HEK293 (cell line): ENCODE data around the gene FAM168A.

Source experiments
- BCL11B ChIP-seq: fragments of 450-650 bp; formaldehyde crosslinking; IDR thresholded peaks from 2 replicates; pipeline ENCODE4 v1.5.1; 2016; ENCODE audit warnings: low read depth, missing biosample characterization, missing genetic modification characterization
- EGR2 ChIP-seq: fragments of 450-650 bp; formaldehyde crosslinking; IDR thresholded peaks from 2 replicates; pipeline ENCODE4 v1.5.1; 2016; ENCODE audit warnings: low read depth, missing biosample characterization, missing genetic modification characterization
- FEZF1 ChIP-seq: fragments of 450-650 bp; formaldehyde crosslinking; IDR thresholded peaks from 2 replicates; pipeline ENCODE4 v1.5.1; 2016; ENCODE audit warnings: missing biosample characterization, missing genetic modification characterization
- GLI4 ChIP-seq: fragments of 450-650 bp; formaldehyde crosslinking; IDR thresholded peaks from 2 replicates; pipeline ENCODE4 v1.5.1; 2016; ENCODE audit warnings: missing biosample characterization, missing genetic modification characterization
- GLIS1 ChIP-seq: fragments of 450-650 bp; formaldehyde crosslinking; IDR thresholded peaks from 2 replicates; pipeline ENCODE4 v1.5.1; 2016; ENCODE audit warnings: missing biosample characterization, missing genetic modification characterization
- IKZF3 ChIP-seq: fragments of 450-650 bp; IDR thresholded peaks from 2 replicates; pipeline ENCODE4 v1.5.0; 2018; ENCODE audit warnings: missing biosample characterization, mild to moderate bottlenecking, missing genetic modification characterization, moderate library complexity
- KLF16 ChIP-seq: fragments of 450-650 bp; formaldehyde crosslinking; IDR thresholded peaks from 2 replicates; pipeline ENCODE4 v1.5.1; 2017; ENCODE audit warnings: missing biosample characterization, missing genetic modification characterization
- SCRT2 ChIP-seq: fragments of 450-650 bp; formaldehyde crosslinking; IDR thresholded peaks from 2 replicates; pipeline ENCODE4 v1.5.1; 2016; ENCODE audit warnings: missing biosample characterization, missing genetic modification characterization
- ZBTB20 ChIP-seq: fragments of 450-650 bp; formaldehyde crosslinking; IDR thresholded peaks from 2 replicates; pipeline ENCODE4 v1.5.1; 2016; ENCODE audit warnings: missing biosample characterization, missing genetic modification characterization
- ZBTB26 ChIP-seq: fragments of 450-650 bp; formaldehyde crosslinking; optimal IDR thresholded peaks from 2 replicates; pipeline ENCODE3; 2016; ENCODE audit warnings: missing biosample characterization, mild to moderate bottlenecking, missing genetic modification characterization
- ZFP3 ChIP-seq: fragments of 450-650 bp; formaldehyde crosslinking; IDR thresholded peaks from 2 replicates; pipeline ENCODE4 v1.5.1; 2016; ENCODE audit warnings: low read depth, missing biosample characterization, missing genetic modification characterization
- ZFP37 ChIP-seq: fragments of 450-650 bp; formaldehyde crosslinking; IDR thresholded peaks from 2 replicates; pipeline ENCODE4 v1.5.1; 2016; ENCODE audit warnings: missing biosample characterization, missing genetic modification characterization
- ZFP69B ChIP-seq: fragments of 450-650 bp; formaldehyde crosslinking; IDR thresholded peaks from 2 replicates; pipeline ENCODE4 v1.5.1; 2016; ENCODE audit warnings: missing biosample characterization, missing genetic modification characterization
- ZNF132 ChIP-seq: fragments of 450-650 bp; formaldehyde crosslinking; IDR thresholded peaks from 2 replicates; pipeline ENCODE4 v1.5.1; 2017; ENCODE audit warnings: missing biosample characterization, missing genetic modification characterization, borderline replicate concordance
- ZNF266 ChIP-seq: fragments of 450-650 bp; formaldehyde crosslinking; IDR thresholded peaks from 2 replicates; pipeline ENCODE4 v1.5.1; 2016; ENCODE audit warnings: missing biosample characterization, missing genetic modification characterization, low read depth
- ZNF335 ChIP-seq: fragments of 450-650 bp; formaldehyde crosslinking; conservative IDR thresholded peaks from 2 replicates; pipeline ENCODE4 v1.5.1; 2016; ENCODE audit warnings: missing biosample characterization, missing genetic modification characterization
- ZNF341 ChIP-seq: fragments of 450-650 bp; formaldehyde crosslinking; IDR thresholded peaks from 2 replicates; pipeline ENCODE4; 2016; ENCODE audit warnings: low read depth, missing biosample characterization, missing genetic modification characterization
- ZNF398 ChIP-seq: fragments of 450-650 bp; formaldehyde crosslinking; IDR thresholded peaks from 2 replicates; pipeline ENCODE4 v1.5.1; 2017; ENCODE audit warnings: missing biosample characterization, missing genetic modification characterization
- ZNF473 ChIP-seq: fragments of 450-650 bp; formaldehyde crosslinking; IDR thresholded peaks from 2 replicates; pipeline ENCODE4 v1.5.1; 2017; ENCODE audit warnings: missing biosample characterization, missing genetic modification characterization
- ZNF510 ChIP-seq: fragments of 450-650 bp; formaldehyde crosslinking; IDR thresholded peaks from 2 replicates; pipeline ENCODE4 v1.5.1; 2018; ENCODE audit warnings: mild to moderate bottlenecking, missing genetic modification characterization, missing biosample characterization; ENCODE audit not compliant: insufficient replicate concordance
- ZNF561 ChIP-seq: fragments of 450-650 bp; IDR thresholded peaks from 2 replicates; pipeline ENCODE4 v1.5.1; 2018; ENCODE audit warnings: missing biosample characterization, missing genetic modification characterization, borderline replicate concordance
- ZNF654 ChIP-seq: fragments of 450-650 bp; formaldehyde crosslinking; IDR thresholded peaks from 2 replicates; pipeline ENCODE4 v1.5.1; 2016; ENCODE audit warnings: low read depth, missing biosample characterization, missing genetic modification characterization
- ZNF670 ChIP-seq: fragments of 450-650 bp; formaldehyde crosslinking; IDR thresholded peaks from 2 replicates; pipeline ENCODE4 v1.5.1; 2016; ENCODE audit warnings: missing biosample characterization, missing genetic modification characterization, low read depth
- ZSCAN23 ChIP-seq: fragments of 450-650 bp; formaldehyde crosslinking; IDR thresholded peaks from 2 replicates; pipeline ENCODE4 v1.5.1; 2016; ENCODE audit warnings: missing biosample characterization, missing genetic modification characterization
- ZSCAN4 ChIP-seq: fragments of 450-650 bp; formaldehyde crosslinking; IDR thresholded peaks from 2 replicates; pipeline ENCODE4 v1.5.1; 2017; ENCODE audit warnings: missing biosample characterization, missing genetic modification characterization
- TF ChIP-seq, protein P1 (sequence below): fragments of 450-650 bp; formaldehyde crosslinking; IDR thresholded peaks from 2 replicates; pipeline ENCODE4 v1.5.1; 2016; ENCODE audit warnings: missing biosample characterization, missing genetic modification characterization, borderline replicate concordance
- TF ChIP-seq, protein P2 (sequence below): sonication (generic); formaldehyde crosslinking; IDR thresholded peaks from 2 replicates; pipeline ENCODE4 v1.8.1; 2022; ENCODE audit warnings: mild to moderate bottlenecking, moderate library complexity, missing genetic modification reagents
- TF ChIP-seq, protein P3 (sequence below): fragments of 450-650 bp; formaldehyde crosslinking; IDR thresholded peaks from 2 replicates; pipeline ENCODE4 v1.5.1; 2017; ENCODE audit warnings: missing biosample characterization, missing genetic modification characterization

Gene FAM168A

GRCh38 chr11:73376803-73377629 lies 220.9 kb downstream of the FAM168A start (continued):
- TF ChIP-seq IKZF3 (tag by site-specific recombination) (no peak), ZBTB26 (tag by site-specific recombination) (peak; percentile 72), EGR2 (tag by site-specific recombination) (peak; percentile 66), SCRT2 (tag by site-specific recombination) (no peak), ZNF561 (tag by site-specific recombination) (no peak), ZNF341 (tag by site-specific recombination) (no peak), ZNF266 (tag by site-specific recombination) (no peak), FEZF1 (tag by site-specific recombination) (0 out of 2 replicates have a peak, but pooled peaks have one; percentile 15), GLI4 (tag by site-specific recombination) (0 out of 2 replicates have a peak, but pooled peaks have one; percentile 81), ZFP3 (tag by site-specific recombination) (no peak), GLIS1 (tag by site-specific recombination) (peak; percentile 90), ZBTB20 (tag by site-specific recombination) (peak; percentile 66; the same call in 1 of the 2 replicates), ZNF654 (tag by site-specific recombination) (no peak), ZFP69B (tag by site-specific recombination) (peak; percentile 89), ZSCAN23 (tag by site-specific recombination) (no peak), ZNF335 (peak; percentile 86), ZNF473 (no peak; the same call in 1 of the 2 replicates), ZNF510 (tag by site-specific recombination) (no peak), BCL11B (tag by site-specific recombination) (peak; percentile 97), ZNF132 (tag by site-specific recombination) (no peak), ZNF670 (no peak), ZFP37 (tag by site-specific recombination) (peak; percentile 87), KLF16 (peak; percentile 72), ZSCAN4 (tag by site-specific recombination) (peak; percentile 99), ZNF398 (peak; percentile 92)
- TF ChIP-seq, protein P1, sequence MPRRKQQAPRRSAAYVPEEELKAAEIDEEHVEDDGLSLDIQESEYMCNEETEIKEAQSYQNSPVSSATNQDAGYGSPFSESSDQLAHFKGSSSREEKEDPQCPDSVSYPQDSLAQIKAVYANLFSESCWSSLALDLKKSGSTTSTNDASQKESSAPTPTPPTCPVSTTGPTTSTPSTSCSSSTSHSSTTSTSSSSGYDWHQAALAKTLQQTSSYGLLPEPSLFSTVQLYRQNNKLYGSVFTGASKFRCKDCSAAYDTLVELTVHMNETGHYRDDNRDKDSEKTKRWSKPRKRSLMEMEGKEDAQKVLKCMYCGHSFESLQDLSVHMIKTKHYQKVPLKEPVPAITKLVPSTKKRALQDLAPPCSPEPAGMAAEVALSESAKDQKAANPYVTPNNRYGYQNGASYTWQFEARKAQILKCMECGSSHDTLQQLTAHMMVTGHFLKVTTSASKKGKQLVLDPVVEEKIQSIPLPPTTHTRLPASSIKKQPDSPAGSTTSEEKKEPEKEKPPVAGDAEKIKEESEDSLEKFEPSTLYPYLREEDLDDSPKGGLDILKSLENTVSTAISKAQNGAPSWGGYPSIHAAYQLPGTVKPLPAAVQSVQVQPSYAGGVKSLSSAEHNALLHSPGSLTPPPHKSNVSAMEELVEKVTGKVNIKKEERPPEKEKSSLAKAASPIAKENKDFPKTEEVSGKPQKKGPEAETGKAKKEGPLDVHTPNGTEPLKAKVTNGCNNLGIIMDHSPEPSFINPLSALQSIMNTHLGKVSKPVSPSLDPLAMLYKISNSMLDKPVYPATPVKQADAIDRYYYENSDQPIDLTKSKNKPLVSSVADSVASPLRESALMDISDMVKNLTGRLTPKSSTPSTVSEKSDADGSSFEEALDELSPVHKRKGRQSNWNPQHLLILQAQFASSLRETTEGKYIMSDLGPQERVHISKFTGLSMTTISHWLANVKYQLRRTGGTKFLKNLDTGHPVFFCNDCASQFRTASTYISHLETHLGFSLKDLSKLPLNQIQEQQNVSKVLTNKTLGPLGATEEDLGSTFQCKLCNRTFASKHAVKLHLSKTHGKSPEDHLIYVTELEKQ: 0 out of 2 replicates have a peak, but pooled peaks have one; percentile 76
- TF ChIP-seq, protein P2, sequence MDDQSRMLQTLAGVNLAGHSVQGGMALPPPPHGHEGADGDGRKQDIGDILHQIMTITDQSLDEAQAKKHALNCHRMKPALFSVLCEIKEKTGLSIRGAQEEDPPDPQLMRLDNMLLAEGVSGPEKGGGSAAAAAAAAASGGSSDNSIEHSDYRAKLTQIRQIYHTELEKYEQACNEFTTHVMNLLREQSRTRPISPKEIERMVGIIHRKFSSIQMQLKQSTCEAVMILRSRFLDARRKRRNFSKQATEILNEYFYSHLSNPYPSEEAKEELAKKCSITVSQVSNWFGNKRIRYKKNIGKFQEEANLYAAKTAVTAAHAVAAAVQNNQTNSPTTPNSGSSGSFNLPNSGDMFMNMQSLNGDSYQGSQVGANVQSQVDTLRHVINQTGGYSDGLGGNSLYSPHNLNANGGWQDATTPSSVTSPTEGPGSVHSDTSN: no peak
- TF ChIP-seq, protein P3, sequence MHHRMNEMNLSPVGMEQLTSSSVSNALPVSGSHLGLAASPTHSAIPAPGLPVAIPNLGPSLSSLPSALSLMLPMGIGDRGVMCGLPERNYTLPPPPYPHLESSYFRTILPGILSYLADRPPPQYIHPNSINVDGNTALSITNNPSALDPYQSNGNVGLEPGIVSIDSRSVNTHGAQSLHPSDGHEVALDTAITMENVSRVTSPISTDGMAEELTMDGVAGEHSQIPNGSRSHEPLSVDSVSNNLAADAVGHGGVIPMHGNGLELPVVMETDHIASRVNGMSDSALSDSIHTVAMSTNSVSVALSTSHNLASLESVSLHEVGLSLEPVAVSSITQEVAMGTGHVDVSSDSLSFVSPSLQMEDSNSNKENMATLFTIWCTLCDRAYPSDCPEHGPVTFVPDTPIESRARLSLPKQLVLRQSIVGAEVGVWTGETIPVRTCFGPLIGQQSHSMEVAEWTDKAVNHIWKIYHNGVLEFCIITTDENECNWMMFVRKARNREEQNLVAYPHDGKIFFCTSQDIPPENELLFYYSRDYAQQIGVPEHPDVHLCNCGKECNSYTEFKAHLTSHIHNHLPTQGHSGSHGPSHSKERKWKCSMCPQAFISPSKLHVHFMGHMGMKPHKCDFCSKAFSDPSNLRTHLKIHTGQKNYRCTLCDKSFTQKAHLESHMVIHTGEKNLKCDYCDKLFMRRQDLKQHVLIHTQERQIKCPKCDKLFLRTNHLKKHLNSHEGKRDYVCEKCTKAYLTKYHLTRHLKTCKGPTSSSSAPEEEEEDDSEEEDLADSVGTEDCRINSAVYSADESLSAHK (tag by site-specific recombination): no peak; the same call in 1 of the 2 replicates
